OCI-LY1 (cell line): ENCODE results near the gene HFE.

Source experiments
- H2AFZ ChIP-seq: fragments of 200-600 bp; sonication (generic), shearing (Covaris generic); 2 replicates; pipeline ENCODE4 v1.6.0; 2014; ENCODE audit warnings: antibody characterized with exemption, mild to moderate bottlenecking, low read length
- H3F3A ChIP-seq: fragments of 200-600 bp; sonication (generic), shearing (Covaris generic); 2 replicates; pipeline ENCODE4 v1.6.0; 2014; ENCODE audit warnings: mild to moderate bottlenecking, antibody characterized with exemption, low read length, moderate library complexity; ENCODE audit not compliant: insufficient read depth
- H3K27ac ChIP-seq: fragments of 200-600 bp; sonication (generic); 2 replicates; pipeline ENCODE4 v1.5.1; 2014; ENCODE audit warnings: low read length, mixed run types, mild to moderate bottlenecking, low read depth; ENCODE audit not compliant: poor library complexity, severe bottlenecking
- H3K27me3 ChIP-seq: fragments of 200-600 bp; sonication (generic); 2 replicates; pipeline ENCODE4 v1.6.0; 2014; ENCODE audit warnings: antibody characterized with exemption, mild to moderate bottlenecking, low read length, moderate library complexity; ENCODE audit not compliant: insufficient read depth
- H3K36me3 ChIP-seq: fragments of 200-600 bp; sonication (generic); 2 replicates; pipeline ENCODE4 v1.6.1; 2014; ENCODE audit warnings: mild to moderate bottlenecking, antibody characterized with exemption, low read length, moderate library complexity, mixed read lengths; ENCODE audit not compliant: insufficient read depth
- H3K4me1 ChIP-seq: fragments of 200-600 bp; sonication (generic); 2 replicates; pipeline ENCODE4 v1.5.1; 2014; ENCODE audit warnings: mild to moderate bottlenecking, low read length, moderate library complexity; ENCODE audit not compliant: insufficient read depth, severe bottlenecking
- H3K4me2 ChIP-seq: fragments of 200-600 bp; sonication (generic), shearing (Covaris generic); 2 replicates; pipeline ENCODE4 v1.6.1; 2014; ENCODE audit warnings: low read length
- H3K4me3 ChIP-seq: fragments of 200-600 bp; sonication (generic); 2 replicates; pipeline ENCODE4 v1.5.1; 2014; ENCODE audit warnings: low read length, low read depth, mild to moderate bottlenecking, mixed read lengths; ENCODE audit not compliant: poor library complexity, severe bottlenecking
- H3K79me2 ChIP-seq: fragments of 200-600 bp; shearing (Covaris generic); 2 replicates; pipeline ENCODE4 v1.6.1; 2016; ENCODE audit warnings: mixed run types, low read length, mixed read lengths; ENCODE audit not compliant: insufficient read depth
- H3K9ac ChIP-seq: fragments of 200-600 bp; sonication (generic), shearing (Covaris generic); 2 replicates; pipeline ENCODE4 v1.6.1; 2014; ENCODE audit warnings: mild to moderate bottlenecking, low read length, mixed read lengths
- H3K9me2 ChIP-seq: fragments of 200-600 bp; sonication (generic), shearing (Covaris generic); 2 replicates; pipeline ENCODE4 v1.6.1; 2014; ENCODE audit warnings: low read depth, mild to moderate bottlenecking, low read length, mixed read lengths
- H3K9me3 ChIP-seq: fragments of 200-600 bp; shearing (Covaris generic); 2 replicates; pipeline ENCODE4 v1.6.1; 2014; ENCODE audit warnings: low read length, mixed read lengths
- H4K20me1 ChIP-seq: fragments of 200-600 bp; sonication (generic), shearing (Covaris generic); 2 replicates; pipeline ENCODE4 v1.6.0; 2016; ENCODE audit warnings: mild to moderate bottlenecking, low read length; ENCODE audit not compliant: insufficient read depth
- EZH2 ChIP-seq: fragments of 200-600 bp; sonication (generic), shearing (Covaris generic); IDR thresholded peaks from 2 replicates; pipeline ENCODE4 v1.8.0; 2017; ENCODE audit warnings: borderline replicate concordance, mixed run types, mild to moderate bottlenecking, antibody characterized with exemption, low read length, moderate library complexity, mixed read lengths
- TF ChIP-seq, protein P1 (sequence below): fragments of 200-600 bp; sonication (generic), shearing (Covaris generic); IDR thresholded peaks from 2 replicates; pipeline ENCODE4 v1.5.1; 2017; ENCODE audit warnings: mild to moderate bottlenecking, antibody characterized with exemption, low read length, moderate library complexity, mixed read lengths

HFE gene

DNA sequence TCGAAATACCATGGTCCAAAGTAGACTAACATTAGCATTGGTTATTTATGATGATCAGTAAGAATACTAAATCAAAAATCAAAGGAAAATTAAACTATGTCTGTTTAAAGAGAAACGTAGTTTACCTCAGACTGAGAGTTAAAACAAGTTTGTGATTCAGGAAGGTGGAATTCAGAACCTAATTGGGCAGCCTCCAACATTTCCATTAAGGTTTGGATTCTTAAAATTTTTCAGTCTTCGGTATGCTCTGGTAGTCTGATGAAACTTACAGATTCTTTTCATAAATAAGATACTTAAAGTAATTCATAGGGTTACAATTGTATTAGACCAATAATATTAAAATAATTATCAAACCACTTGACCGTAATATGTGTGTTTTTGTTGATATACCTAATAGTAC lies 18.6 kb downstream of the HFE start:
- Histone ChIP-seq H3K4me2 (no peak overlapping the region), H3K9me2 (no peaks in the 10 kb centered on the region), H3K27ac (peak overlapping the region; percentile 96), H3K79me2 (no peaks in the 10 kb centered on the region), H3K36me3 (no peaks in the 10 kb centered on the region), H3K4me1 (peaks cover 23% of the 10 kb centered on the region), H3F3A (0 out of 2 replicates have a peak, but pooled peaks cover 3% of the 10 kb centered on the region), H3K27me3 (no peaks in the 10 kb centered on the region), H3K9me3 (0 out of 2 replicates have a peak, but pooled peaks cover 6% of the 10 kb centered on the region), H3K9ac (no peak overlapping the region), H2AFZ (no peak overlapping the region), H4K20me1 (no peaks in the 10 kb centered on the region), H3K4me3 (no peak overlapping the region)
- TF ChIP-seq EZH2 = no peak
- TF ChIP-seq, protein P1, sequence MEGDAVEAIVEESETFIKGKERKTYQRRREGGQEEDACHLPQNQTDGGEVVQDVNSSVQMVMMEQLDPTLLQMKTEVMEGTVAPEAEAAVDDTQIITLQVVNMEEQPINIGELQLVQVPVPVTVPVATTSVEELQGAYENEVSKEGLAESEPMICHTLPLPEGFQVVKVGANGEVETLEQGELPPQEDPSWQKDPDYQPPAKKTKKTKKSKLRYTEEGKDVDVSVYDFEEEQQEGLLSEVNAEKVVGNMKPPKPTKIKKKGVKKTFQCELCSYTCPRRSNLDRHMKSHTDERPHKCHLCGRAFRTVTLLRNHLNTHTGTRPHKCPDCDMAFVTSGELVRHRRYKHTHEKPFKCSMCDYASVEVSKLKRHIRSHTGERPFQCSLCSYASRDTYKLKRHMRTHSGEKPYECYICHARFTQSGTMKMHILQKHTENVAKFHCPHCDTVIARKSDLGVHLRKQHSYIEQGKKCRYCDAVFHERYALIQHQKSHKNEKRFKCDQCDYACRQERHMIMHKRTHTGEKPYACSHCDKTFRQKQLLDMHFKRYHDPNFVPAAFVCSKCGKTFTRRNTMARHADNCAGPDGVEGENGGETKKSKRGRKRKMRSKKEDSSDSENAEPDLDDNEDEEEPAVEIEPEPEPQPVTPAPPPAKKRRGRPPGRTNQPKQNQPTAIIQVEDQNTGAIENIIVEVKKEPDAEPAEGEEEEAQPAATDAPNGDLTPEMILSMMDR = no peak

GRCh38 chr6:26107935-26108334 lies 20.7 kb downstream of the HFE start:
- no peak for TF ChIP-seq EZH2
- TF ChIP-seq, protein P1 = no peak
- Histone ChIP-seq H2AFZ (no peak overlapping the region), H3K9ac (no peak overlapping the region), H3K9me3 (0 out of 2 replicates have a peak, but pooled peaks cover 6% of the 10 kb centered on the region), H3K36me3 (no peaks in the 10 kb centered on the region), H3K9me2 (no peaks in the 10 kb centered on the region), H3K27me3 (no peaks in the 10 kb centered on the region), H3K4me1 (peaks cover 19% of the 10 kb centered on the region), H3F3A (0 out of 2 replicates have a peak, but pooled peaks cover 3% of the 10 kb centered on the region), H3K27ac (no peak overlapping the region), H3K79me2 (no peaks in the 10 kb centered on the region), H3K4me3 (no peak overlapping the region), H4K20me1 (no peaks in the 10 kb centered on the region), H3K4me2 (no peak overlapping the region)

GRCh38 chr6:26109772-26110171 lies 22.5 kb downstream of the HFE start:
- H4K20me1 ChIP-seq = no peaks in the 10 kb centered on the region
- TF ChIP-seq, protein P1 = no peak
- TF ChIP-seq EZH2 = no peak

More at GRCh38 chr6:26109772-26110171, 22.5 kb downstream of the HFE start:
- Histone ChIP-seq H3K27me3 (no peaks in the 10 kb centered on the region), H3K9ac (no peak overlapping the region), H3K4me2 (no peak overlapping the region), H3K27ac (peak overlapping the region; percentile 12), H3F3A (no peaks in the 10 kb centered on the region), H3K4me1 (peaks cover 6% of the 10 kb centered on the region), H3K9me3 (0 out of 2 replicates have a peak, but pooled peaks cover 6% of the 10 kb centered on the region), H3K79me2 (no peaks in the 10 kb centered on the region), H3K4me3 (no peak overlapping the region), H3K9me2 (no peaks in the 10 kb centered on the region), H2AFZ (no peak overlapping the region), H3K36me3 (no peaks in the 10 kb centered on the region)
